ENCODE results near the gene CATSPERE. TPM values are rescaled to one million over a fixed set of nuclear protein-coding genes. Genes with fewer than 3 reads are reported as not detected.
"Not testable (repeated sequence)": the region's sequence is repeated elsewhere in the genome, so short reads cannot be mapped to it uniquely, and the experiment has no call there.

Gene CATSPERE
- total RNA-seq, 4 donors from 2014 or later = 3.0 to 5.3 (median 3.6) TPM

DNA sequence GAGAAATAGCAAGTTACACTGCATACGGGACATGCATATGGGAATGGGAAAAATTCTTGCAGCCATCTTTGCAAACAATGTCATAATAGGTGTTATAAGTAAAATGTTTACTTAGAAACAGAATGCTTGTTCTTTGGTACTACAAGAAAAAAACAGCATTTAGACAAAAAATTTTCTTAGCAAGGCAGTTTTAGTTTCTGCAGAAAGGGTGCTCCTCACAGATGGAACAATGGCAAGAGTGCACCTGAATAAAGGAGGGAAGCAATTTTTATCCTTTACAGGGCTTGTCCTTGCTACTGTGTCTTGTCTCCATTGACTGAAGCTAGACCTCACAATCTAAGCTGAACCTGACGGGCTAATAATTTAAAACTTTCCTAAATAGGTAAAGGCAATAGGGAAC, 112.7 kb downstream of the CATSPERE start:
- Histone ChIP-seq H3K27me3 (no peaks in the 10 kb centered on the region), H3K4me3 (replicated peaks in 1 of 3) (no peak overlapping the region), H3K36me3 (no peaks in the 10 kb centered on the region), H3K27ac (no peak overlapping the region), H3K9me3 (no peaks in the 10 kb centered on the region), H3K4me1 (no peaks in the 10 kb centered on the region)
- TF ChIP-seq POLR2A (IDR thresholded peaks at IDR 0.05) = no peak
- TF ChIP-seq, protein P1, sequence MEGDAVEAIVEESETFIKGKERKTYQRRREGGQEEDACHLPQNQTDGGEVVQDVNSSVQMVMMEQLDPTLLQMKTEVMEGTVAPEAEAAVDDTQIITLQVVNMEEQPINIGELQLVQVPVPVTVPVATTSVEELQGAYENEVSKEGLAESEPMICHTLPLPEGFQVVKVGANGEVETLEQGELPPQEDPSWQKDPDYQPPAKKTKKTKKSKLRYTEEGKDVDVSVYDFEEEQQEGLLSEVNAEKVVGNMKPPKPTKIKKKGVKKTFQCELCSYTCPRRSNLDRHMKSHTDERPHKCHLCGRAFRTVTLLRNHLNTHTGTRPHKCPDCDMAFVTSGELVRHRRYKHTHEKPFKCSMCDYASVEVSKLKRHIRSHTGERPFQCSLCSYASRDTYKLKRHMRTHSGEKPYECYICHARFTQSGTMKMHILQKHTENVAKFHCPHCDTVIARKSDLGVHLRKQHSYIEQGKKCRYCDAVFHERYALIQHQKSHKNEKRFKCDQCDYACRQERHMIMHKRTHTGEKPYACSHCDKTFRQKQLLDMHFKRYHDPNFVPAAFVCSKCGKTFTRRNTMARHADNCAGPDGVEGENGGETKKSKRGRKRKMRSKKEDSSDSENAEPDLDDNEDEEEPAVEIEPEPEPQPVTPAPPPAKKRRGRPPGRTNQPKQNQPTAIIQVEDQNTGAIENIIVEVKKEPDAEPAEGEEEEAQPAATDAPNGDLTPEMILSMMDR (IDR thresholded peaks at IDR 0.05) = no peak
- intact Hi-C loops (cut with DNase I) = no loop called here
- no peak for DNase-seq
- 92 to 100% methylated on average over 2 of the region's 2 CpGs for WGBS, 2 donors

DNA sequence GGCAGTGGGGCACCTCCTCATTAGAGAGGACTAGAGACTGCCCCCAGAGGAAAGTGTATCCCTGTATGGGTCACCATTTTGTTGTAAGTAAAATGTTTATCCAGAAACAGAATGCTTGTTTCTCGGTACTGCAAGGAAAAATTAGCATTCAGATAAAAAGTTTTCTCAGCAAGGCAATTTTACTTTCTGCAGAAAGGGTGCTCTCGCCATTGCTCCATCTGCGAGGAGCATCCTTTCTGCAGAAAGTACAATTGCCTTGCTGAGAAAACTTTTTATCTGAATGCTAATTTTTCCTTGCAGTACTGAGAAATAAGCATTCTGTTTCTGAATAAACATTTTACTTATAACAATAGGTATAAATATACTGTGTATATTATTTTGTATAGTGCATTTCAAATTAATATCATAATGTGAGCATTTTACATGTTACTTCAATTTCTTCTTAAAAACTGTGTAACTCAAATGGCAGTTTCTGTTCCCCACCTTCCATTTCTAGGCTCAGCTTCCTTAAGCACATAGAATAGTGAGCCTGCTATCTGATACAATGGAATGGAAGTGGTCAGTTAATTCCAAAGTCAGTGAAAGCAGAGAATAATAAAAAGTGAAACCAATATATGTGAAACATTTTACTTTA, 115.3 kb downstream of the CATSPERE start:
- Histone ChIP-seq H3K27ac (no peak overlapping the region), H3K36me3 (no peaks in the 10 kb centered on the region), H3K9me3 (no peaks in the 10 kb centered on the region), H3K4me3 (replicated peaks in 1 of 3) (no peak overlapping the region), H3K27me3 (no peaks in the 10 kb centered on the region), H3K4me1 (no peaks in the 10 kb centered on the region)
- 93 to 97% methylated on average over 3 of the region's 3 CpGs for WGBS, 2 donors
- TF ChIP-seq, protein P1 (IDR thresholded peaks at IDR 0.05) = no peak
- TF ChIP-seq POLR2A (IDR thresholded peaks at IDR 0.05) = no peak
- intact Hi-C loops (cut with DNase I) = no loop called here
- no peak for DNase-seq

DNA sequence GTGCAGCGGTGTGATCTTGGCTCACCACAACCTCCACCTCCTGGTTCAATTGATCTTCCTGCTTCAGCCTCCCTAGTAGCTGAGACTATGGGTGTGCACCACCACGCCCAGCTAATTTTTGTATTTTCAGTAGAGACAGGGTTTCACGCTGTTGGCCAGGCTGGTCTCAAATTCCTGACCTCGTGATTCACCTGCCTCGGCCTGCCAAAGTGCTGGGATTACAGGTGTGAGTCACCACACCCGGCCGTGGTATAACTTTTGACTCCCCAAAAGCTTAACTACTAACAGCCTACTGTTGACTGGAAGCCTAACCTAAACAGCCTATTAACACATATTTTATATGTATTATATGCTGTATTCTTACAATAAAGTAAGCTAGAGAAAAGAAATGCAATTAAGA, 117.1 kb downstream of the CATSPERE start:
- 94 to 95% methylated on average over 7 of the region's 7 CpGs for WGBS, 2 donors
- H3K4me3 ChIP-seq (replicated peaks in 1 of 3); intact Hi-C loops (cut with DNase I); H3K27ac ChIP-seq; H3K4me1 ChIP-seq; H3K27me3 ChIP-seq; DNase-seq; H3K36me3 ChIP-seq; H3K9me3 ChIP-seq: not testable (repeated sequence)

GRCh38 chr1:244583358-244583982, 122.4 kb downstream of the CATSPERE start:
- TF ChIP-seq, protein P1 (IDR thresholded peaks at IDR 0.05) = no peak
- no peak for TF ChIP-seq POLR2A (IDR thresholded peaks at IDR 0.05)
- Histone ChIP-seq H3K27me3 (no peaks in the 10 kb centered on the region), H3K36me3 (no peaks in the 10 kb centered on the region), H3K27ac (no peak overlapping the region), H3K4me1 (no peaks in the 10 kb centered on the region), H3K9me3 (no peaks in the 10 kb centered on the region), H3K4me3 (replicated peaks in 1 of 3) (no peak overlapping the region)
- 83 to 88% methylated on average over 11 of the region's 11 CpGs for WGBS, 2 donors
- intact Hi-C loops (cut with DNase I) = no loop called here
- DNase-seq = no peak

- TF ChIP-seq POLR2A (IDR thresholded peaks at IDR 0.05) = no peak
- TF ChIP-seq, protein P1 (IDR thresholded peaks at IDR 0.05) = no peak
- no peak for DNase-seq
- Histone ChIP-seq H3K36me3 (no peaks in the 10 kb centered on the region), H3K9me3 (no peaks in the 10 kb centered on the region), H3K27me3 (no peaks in the 10 kb centered on the region), H3K4me3 (replicated peaks in 1 of 3) (no peak overlapping the region), H3K27ac (no peak overlapping the region), H3K4me1 (no peaks in the 10 kb centered on the region)
- WGBS, 2 donors = 82 to 94% methylated on average over 4 of the region's 4 CpGs
- intact Hi-C loops (cut with DNase I) = no loop called here
These were observed 124.8 kb downstream of the CATSPERE start for GRCh38 chr1:244585867-244586266.
